ENCODE data around the gene DYNLT1.

DYNLT1 gene

DNA sequence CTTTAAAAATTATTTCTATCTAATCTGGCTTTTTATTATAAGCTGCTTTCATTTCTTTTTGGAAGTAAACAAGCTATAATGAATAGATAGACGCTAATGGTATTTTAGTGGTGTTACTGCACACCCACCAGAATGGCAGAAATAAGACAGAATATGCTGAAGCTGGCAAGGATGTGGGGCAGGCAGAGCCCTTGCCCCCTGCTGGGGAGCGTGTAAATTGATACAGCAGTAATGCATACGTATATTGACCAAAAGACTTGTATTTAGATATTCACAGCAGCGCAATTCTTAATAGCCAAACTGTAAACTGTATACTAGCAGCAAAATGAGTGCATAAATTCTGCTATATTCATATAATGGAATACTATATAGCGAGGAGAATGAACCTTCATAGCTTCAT is 49.3 kb downstream of the DYNLT1 start:
- Histone ChIP-seq H3K27me3 (no peaks in the 10 kb centered on the region), H3K4me1 (no peaks in the 10 kb centered on the region), H3K4me3 (ENCODE audit: low read depth, low read length) (no peak overlapping the region), H3K9me3 (no peaks in the 10 kb centered on the region), H3K36me3 (peaks cover 72% of the 10 kb centered on the region)
- no peak for DNase-seq
- TF ChIP-seq, protein P1, sequence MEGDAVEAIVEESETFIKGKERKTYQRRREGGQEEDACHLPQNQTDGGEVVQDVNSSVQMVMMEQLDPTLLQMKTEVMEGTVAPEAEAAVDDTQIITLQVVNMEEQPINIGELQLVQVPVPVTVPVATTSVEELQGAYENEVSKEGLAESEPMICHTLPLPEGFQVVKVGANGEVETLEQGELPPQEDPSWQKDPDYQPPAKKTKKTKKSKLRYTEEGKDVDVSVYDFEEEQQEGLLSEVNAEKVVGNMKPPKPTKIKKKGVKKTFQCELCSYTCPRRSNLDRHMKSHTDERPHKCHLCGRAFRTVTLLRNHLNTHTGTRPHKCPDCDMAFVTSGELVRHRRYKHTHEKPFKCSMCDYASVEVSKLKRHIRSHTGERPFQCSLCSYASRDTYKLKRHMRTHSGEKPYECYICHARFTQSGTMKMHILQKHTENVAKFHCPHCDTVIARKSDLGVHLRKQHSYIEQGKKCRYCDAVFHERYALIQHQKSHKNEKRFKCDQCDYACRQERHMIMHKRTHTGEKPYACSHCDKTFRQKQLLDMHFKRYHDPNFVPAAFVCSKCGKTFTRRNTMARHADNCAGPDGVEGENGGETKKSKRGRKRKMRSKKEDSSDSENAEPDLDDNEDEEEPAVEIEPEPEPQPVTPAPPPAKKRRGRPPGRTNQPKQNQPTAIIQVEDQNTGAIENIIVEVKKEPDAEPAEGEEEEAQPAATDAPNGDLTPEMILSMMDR (IDR thresholded peaks at IDR 0.05; ENCODE audit: low read depth, low read length), result peak; percentile 41

DNA sequence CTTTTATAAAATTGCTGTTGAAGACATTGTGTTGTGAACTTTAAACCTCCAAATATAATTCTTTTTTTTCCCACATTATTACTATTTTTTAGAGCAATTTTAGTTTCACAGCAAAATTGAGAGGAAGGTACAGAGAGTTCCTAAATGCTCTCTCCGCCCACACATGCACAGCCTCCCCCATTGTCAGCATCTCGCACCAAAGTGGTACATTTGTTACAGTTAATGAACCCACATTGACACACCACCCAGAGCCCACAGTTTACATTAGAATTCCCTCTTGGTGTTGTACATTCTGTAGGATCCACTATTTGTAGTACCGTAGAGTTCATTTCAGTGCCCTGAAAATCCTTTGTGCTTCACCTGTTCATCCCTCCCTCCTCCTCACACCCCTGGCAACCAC is 50.9 kb downstream of the DYNLT1 start:
- Histone ChIP-seq H3K36me3 (peaks cover 80% of the 10 kb centered on the region), H3K4me1 (no peaks in the 10 kb centered on the region), H3K27me3 (no peaks in the 10 kb centered on the region), H3K9me3 (no peaks in the 10 kb centered on the region), H3K4me3 (ENCODE audit: low read depth, low read length) (no peak overlapping the region)
- DNase-seq, result no peak
- TF ChIP-seq, protein P1 (IDR thresholded peaks at IDR 0.05; ENCODE audit: low read depth, low read length), result no peak

DNA sequence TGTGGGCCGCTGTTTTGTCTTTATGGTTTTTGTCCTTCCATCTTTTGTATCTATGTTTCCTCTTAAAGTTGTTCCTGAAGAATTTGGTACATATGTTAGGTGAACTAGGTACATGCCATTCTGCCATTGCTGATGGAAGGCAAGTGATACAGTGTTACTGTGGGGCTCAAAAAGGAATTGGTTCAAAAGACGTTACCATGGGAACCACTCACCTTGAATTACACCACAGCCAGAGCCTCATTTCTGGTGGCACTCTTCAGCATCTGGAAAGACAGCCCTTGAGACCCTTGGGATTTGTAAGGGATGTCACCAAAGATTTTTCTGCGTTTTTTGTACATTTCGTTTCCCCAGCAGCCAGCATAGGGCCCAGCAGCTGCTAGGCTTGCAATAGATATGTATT is 52.7 kb downstream of the DYNLT1 start:
- no peaks in the 10 kb centered on the region for H3K4me1 ChIP-seq
- no peaks in the 10 kb centered on the region for H3K9me3 ChIP-seq
- H3K27me3 ChIP-seq, result no peaks in the 10 kb centered on the region
- TF ChIP-seq, protein P1 (IDR thresholded peaks at IDR 0.05; ENCODE audit: low read depth, low read length), result no peak
- DNase-seq, result no peak
- H3K4me3 ChIP-seq (ENCODE audit: low read depth, low read length), result no peak overlapping the region
- H3K36me3 ChIP-seq, result peaks cover 85% of the 10 kb centered on the region

DNA sequence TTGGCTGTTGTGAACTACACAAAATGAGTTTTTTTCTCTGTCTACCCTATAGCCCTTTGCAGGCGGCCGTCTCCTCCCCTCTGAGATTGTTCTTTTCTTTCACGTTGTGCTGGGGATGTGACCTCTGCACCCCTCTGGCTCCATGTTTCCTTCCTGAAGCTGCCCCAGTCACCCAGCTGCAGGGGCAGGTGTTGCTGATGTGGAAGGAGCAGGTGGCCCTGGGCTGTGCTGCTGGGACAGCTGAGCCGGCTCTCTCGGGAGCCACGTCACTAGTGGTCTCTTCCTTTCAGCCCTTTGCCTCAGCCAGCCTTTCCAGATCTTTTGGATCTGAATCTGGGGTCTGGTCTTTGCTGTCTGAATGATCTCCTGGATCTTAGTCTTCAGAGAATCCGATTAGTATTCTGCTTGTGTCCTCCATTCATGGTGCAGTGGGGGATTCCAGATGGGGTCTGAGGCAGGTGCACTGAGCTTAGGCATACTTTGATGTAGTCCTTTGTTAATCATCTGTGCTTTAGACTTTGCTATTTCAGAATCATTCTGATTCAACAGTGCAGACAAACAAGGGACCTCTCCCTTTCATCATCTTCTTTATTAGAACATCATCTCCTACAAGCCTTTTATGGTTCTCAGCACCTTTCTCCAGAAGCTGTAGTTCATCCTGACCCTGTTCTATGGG is 53.3 kb downstream of the DYNLT1 start:
- H3K36me3 ChIP-seq, result peaks cover 85% of the 10 kb centered on the region
- H3K4me1 ChIP-seq, result no peaks in the 10 kb centered on the region

GRCh38 chr6:158589366-158589765 is 55.2 kb downstream of the DYNLT1 start:
- no peak for DNase-seq
- H3K4me3 ChIP-seq (ENCODE audit: low read depth, low read length), result no peak overlapping the region
- H3K27me3 ChIP-seq, result no peaks in the 10 kb centered on the region
- TF ChIP-seq, protein P1 (IDR thresholded peaks at IDR 0.05; ENCODE audit: low read depth, low read length), result no peak
- H3K36me3 ChIP-seq, result peaks cover 86% of the 10 kb centered on the region
- H3K4me1 ChIP-seq, result no peaks in the 10 kb centered on the region
- H3K9me3 ChIP-seq, result no peaks in the 10 kb centered on the region

More for the DNA sequence above, 53.3 kb downstream of the DYNLT1 start:
- no peak overlapping the region for H3K4me3 ChIP-seq (ENCODE audit: low read depth, low read length)
- no peaks in the 10 kb centered on the region for H3K9me3 ChIP-seq
- no peaks in the 10 kb centered on the region for H3K27me3 ChIP-seq
- TF ChIP-seq, protein P1 (IDR thresholded peaks at IDR 0.05; ENCODE audit: low read depth, low read length), result no peak
- no peak for DNase-seq

DNA sequence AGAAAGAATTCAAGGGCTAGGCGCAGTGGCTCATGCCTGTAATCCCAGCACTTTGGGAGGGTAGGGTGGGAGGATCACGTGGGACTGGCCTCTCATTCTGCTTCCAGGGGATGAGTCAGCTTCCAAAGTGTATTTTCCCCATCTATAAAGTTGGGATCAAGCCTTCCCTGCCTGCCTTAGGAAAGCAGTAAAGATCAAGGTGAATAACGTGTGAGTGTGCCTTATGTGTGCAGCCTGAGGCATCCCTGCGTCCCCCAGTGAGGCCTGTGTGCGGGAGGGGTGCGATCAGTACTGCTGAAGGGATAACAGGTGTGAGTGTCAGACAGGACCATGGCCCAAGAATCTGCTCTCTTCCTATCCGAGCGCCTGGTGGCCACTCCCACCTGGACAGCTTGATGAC is 57.9 kb downstream of the DYNLT1 start:
- no peak for DNase-seq
- TF ChIP-seq, protein P1 (IDR thresholded peaks at IDR 0.05; ENCODE audit: low read depth, low read length), result no peak
- peaks cover 83% of the 10 kb centered on the region for H3K36me3 ChIP-seq

More for the DNA sequence above, 57.9 kb downstream of the DYNLT1 start:
- Histone ChIP-seq H3K4me1 (no peaks in the 10 kb centered on the region), H3K4me3 (ENCODE audit: low read depth, low read length) (no peak overlapping the region), H3K9me3 (no peaks in the 10 kb centered on the region), H3K27me3 (no peaks in the 10 kb centered on the region)

Data from BE2C (cell line).